HCT116 (cell line): ENCODE data around the gene IL1B.

Experiments
- CEBPB ChIP-seq: IDR thresholded peaks from 2 replicates; pipeline ENCODE4 v1.6.1; 2012; ENCODE audit warnings: low read depth
- EZH2 ChIP-seq: fragments of 200-600 bp; sonication (generic); IDR thresholded peaks from 2 replicates; pipeline ENCODE4 v1.6.1; 2017; ENCODE audit warnings: antibody characterized with exemption, mixed run types
- EZH2phosphoT487 ChIP-seq: fragments of 200-600 bp; IDR thresholded peaks from 2 replicates; pipeline ENCODE4 v1.6.1; 2018; ENCODE audit warnings: antibody characterized with exemption, borderline replicate concordance
- POLR2A ChIP-seq: IDR thresholded peaks from 2 replicates; pipeline ENCODE4 v1.7.0; 2011; ENCODE audit warnings: borderline replicate concordance; ENCODE audit not compliant: insufficient read depth, insufficient read length; ENCODE audit errors: extremely low read depth
- POLR2AphosphoS5 ChIP-seq: IDR thresholded peaks from 2 replicates; pipeline ENCODE4 v1.6.1; 2011; ENCODE audit warnings: mild to moderate bottlenecking, low read depth, low read length, moderate library complexity
- RAD21 ChIP-seq: IDR thresholded peaks from 2 replicates; pipeline ENCODE4 v1.6.1; 2012; ENCODE audit warnings: low read depth, mild to moderate bottlenecking
- SP1 ChIP-seq: IDR thresholded peaks from 2 replicates; pipeline ENCODE4 v1.6.1; 2012; ENCODE audit warnings: low read depth
- YY1 ChIP-seq: IDR thresholded peaks from 2 replicates; pipeline ENCODE4 v1.6.1; 2011; ENCODE audit warnings: low read length, low read depth, moderate library complexity, mild to moderate bottlenecking; ENCODE audit not compliant: insufficient replicate concordance; ENCODE audit errors: extremely low read depth
- ZFX ChIP-seq: fragments of 450-650 bp; IDR thresholded peaks from 2 replicates; pipeline ENCODE4 v1.6.1; 2017
- ZNF274 ChIP-seq: fragments of 200-500 bp; sonication (Bioruptor generic); IDR thresholded peaks from 2 replicates; pipeline ENCODE4 v1.6.1; 2014; ENCODE audit warnings: mild to moderate bottlenecking, low read depth, low read length, inconsistent platforms
- TF ChIP-seq, protein P1 (sequence below), 3 experiments: fragments of 200-600 bp in 1 of 3; sonication (generic) in 1 of 3; IDR thresholded peaks in 2 of 3; conservative IDR thresholded peaks in 1 of 3; 2 replicates each; pipeline ENCODE4 v1.5.1; 2012 to 2017; ENCODE audit warnings: low read depth in 2 of 3, low read length in 2 of 3, antibody characterized with exemption in 1 of 3, borderline replicate concordance in 1 of 3, control low read depth in 1 of 3, mild to moderate bottlenecking in 1 of 3, mixed read lengths in 1 of 3, mixed run types in 1 of 3, moderate library complexity in 1 of 3; ENCODE audit not compliant: insufficient read depth in 1 of 3
- TF ChIP-seq, protein P2 (sequence below): IDR thresholded peaks from 2 replicates; pipeline ENCODE4 v1.6.1; 2011; ENCODE audit warnings: mild to moderate bottlenecking, low read length, moderate library complexity; ENCODE audit not compliant: insufficient replicate concordance; ENCODE audit errors: extremely low read depth
- TF ChIP-seq, protein P3 (sequence below): IDR thresholded peaks from 2 replicates; pipeline ENCODE4 v1.6.1; 2012
- TF ChIP-seq, protein P4 (sequence below): IDR thresholded peaks from 2 replicates; pipeline ENCODE4 v1.6.1; 2012; ENCODE audit warnings: low read depth

DNA sequence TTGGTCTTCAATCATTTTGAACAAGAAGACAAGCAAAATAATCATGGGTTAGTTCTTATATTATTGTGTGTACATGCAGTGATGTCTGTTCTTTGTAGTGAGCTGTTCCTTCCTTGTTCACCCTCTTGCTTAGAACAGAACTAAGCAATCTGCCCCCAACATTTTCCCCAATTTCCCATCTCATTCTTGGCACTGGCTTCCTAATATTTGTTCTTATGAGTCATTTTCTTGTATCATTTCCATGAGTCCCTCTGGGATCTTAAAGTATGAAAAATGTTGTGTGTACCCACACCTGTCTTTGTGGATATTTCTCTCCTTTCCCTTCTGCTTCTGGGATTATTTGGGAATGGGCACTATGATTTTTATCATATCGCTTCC, 3.5 kb upstream of the IL1B start:
- TF ChIP-seq, protein P1, sequence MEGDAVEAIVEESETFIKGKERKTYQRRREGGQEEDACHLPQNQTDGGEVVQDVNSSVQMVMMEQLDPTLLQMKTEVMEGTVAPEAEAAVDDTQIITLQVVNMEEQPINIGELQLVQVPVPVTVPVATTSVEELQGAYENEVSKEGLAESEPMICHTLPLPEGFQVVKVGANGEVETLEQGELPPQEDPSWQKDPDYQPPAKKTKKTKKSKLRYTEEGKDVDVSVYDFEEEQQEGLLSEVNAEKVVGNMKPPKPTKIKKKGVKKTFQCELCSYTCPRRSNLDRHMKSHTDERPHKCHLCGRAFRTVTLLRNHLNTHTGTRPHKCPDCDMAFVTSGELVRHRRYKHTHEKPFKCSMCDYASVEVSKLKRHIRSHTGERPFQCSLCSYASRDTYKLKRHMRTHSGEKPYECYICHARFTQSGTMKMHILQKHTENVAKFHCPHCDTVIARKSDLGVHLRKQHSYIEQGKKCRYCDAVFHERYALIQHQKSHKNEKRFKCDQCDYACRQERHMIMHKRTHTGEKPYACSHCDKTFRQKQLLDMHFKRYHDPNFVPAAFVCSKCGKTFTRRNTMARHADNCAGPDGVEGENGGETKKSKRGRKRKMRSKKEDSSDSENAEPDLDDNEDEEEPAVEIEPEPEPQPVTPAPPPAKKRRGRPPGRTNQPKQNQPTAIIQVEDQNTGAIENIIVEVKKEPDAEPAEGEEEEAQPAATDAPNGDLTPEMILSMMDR (IDR thresholded peaks at IDR 0.05 in 2 of 3, conservative IDR thresholded peaks at IDR 0.05 in 1 of 3; ENCODE audit: borderline replicate concordance in 1 of 3, insufficient read depth in 1 of 3, low read depth in 2 of 3, low read length in 2 of 3): no peak
- TF ChIP-seq, protein P2, sequence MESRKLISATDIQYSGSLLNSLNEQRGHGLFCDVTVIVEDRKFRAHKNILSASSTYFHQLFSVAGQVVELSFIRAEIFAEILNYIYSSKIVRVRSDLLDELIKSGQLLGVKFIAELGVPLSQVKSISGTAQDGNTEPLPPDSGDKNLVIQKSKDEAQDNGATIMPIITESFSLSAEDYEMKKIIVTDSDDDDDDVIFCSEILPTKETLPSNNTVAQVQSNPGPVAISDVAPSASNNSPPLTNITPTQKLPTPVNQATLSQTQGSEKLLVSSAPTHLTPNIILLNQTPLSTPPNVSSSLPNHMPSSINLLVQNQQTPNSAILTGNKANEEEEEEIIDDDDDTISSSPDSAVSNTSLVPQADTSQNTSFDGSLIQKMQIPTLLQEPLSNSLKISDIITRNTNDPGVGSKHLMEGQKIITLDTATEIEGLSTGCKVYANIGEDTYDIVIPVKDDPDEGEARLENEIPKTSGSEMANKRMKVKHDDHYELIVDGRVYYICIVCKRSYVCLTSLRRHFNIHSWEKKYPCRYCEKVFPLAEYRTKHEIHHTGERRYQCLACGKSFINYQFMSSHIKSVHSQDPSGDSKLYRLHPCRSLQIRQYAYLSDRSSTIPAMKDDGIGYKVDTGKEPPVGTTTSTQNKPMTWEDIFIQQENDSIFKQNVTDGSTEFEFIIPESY: no peak
- no peak for TF ChIP-seq SP1
- no peak for TF ChIP-seq POLR2A
- no peak for TF ChIP-seq ZNF274
- no peak for TF ChIP-seq ZFX
- TF ChIP-seq, protein P3, sequence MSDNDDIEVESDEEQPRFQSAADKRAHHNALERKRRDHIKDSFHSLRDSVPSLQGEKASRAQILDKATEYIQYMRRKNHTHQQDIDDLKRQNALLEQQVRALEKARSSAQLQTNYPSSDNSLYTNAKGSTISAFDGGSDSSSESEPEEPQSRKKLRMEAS: no peak
- no peak for TF ChIP-seq EZH2
- TF ChIP-seq, protein P4, sequence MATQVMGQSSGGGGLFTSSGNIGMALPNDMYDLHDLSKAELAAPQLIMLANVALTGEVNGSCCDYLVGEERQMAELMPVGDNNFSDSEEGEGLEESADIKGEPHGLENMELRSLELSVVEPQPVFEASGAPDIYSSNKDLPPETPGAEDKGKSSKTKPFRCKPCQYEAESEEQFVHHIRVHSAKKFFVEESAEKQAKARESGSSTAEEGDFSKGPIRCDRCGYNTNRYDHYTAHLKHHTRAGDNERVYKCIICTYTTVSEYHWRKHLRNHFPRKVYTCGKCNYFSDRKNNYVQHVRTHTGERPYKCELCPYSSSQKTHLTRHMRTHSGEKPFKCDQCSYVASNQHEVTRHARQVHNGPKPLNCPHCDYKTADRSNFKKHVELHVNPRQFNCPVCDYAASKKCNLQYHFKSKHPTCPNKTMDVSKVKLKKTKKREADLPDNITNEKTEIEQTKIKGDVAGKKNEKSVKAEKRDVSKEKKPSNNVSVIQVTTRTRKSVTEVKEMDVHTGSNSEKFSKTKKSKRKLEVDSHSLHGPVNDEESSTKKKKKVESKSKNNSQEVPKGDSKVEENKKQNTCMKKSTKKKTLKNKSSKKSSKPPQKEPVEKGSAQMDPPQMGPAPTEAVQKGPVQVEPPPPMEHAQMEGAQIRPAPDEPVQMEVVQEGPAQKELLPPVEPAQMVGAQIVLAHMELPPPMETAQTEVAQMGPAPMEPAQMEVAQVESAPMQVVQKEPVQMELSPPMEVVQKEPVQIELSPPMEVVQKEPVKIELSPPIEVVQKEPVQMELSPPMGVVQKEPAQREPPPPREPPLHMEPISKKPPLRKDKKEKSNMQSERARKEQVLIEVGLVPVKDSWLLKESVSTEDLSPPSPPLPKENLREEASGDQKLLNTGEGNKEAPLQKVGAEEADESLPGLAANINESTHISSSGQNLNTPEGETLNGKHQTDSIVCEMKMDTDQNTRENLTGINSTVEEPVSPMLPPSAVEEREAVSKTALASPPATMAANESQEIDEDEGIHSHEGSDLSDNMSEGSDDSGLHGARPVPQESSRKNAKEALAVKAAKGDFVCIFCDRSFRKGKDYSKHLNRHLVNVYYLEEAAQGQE: no peak
- TF ChIP-seq EZH2phosphoT487: no peak
- no peak for TF ChIP-seq RAD21
- TF ChIP-seq POLR2AphosphoS5: no peak
- TF ChIP-seq YY1: no peak
- TF ChIP-seq CEBPB: no peak
